Measurements from ENCODE around the gene SHCBP1. TPM values are rescaled to one million over a fixed set of nuclear protein-coding genes. Genes with fewer than 3 reads are reported as not detected.

SHCBP1 gene
- total RNA-seq, 1 experiment from 2014 or later = 22.2 TPM

DNA sequence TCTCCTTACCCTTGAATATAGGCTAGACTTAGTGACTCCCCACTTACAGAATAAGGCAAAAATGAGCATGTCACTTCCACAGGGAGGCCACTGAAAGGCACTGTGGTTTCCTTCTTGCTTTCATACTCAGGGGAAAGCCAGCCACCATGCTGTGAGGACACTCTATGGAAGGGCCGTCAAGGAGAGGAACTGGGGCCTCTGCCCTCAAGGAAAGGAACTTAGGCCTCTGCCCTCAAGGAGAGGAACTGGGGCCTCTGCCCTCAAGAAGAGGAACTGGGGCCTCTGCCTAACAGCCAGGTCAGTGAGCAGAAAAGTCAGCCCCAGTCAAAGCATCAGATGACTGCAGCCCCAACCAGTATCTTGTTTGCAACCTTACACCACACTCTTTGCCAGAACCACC lies 37.7 kb upstream of the SHCBP1 start:
- no peaks in the 10 kb centered on the region for H3K4me1 ChIP-seq (ENCODE audit: control insufficient read depth, insufficient read depth, low read length)
- intact Hi-C loops (cut with micrococcal nuclease; ENCODE audit: unreplicated experiment) (no loop called here), in situ Hi-C loops (cut with HindIII; ENCODE audit: low pct_unique_long_range_greater_than_20kb, low sequenced_read_pairs) (no loop called here)
- TF ChIP-seq, protein P1, sequence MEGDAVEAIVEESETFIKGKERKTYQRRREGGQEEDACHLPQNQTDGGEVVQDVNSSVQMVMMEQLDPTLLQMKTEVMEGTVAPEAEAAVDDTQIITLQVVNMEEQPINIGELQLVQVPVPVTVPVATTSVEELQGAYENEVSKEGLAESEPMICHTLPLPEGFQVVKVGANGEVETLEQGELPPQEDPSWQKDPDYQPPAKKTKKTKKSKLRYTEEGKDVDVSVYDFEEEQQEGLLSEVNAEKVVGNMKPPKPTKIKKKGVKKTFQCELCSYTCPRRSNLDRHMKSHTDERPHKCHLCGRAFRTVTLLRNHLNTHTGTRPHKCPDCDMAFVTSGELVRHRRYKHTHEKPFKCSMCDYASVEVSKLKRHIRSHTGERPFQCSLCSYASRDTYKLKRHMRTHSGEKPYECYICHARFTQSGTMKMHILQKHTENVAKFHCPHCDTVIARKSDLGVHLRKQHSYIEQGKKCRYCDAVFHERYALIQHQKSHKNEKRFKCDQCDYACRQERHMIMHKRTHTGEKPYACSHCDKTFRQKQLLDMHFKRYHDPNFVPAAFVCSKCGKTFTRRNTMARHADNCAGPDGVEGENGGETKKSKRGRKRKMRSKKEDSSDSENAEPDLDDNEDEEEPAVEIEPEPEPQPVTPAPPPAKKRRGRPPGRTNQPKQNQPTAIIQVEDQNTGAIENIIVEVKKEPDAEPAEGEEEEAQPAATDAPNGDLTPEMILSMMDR (IDR thresholded peaks at IDR 0.05) = no peak
- TF ChIP-seq SIN3A (IDR thresholded peaks at IDR 0.05; ENCODE audit: borderline replicate concordance, insufficient read depth, low read depth, low read length) (no peak), TCF7L2 (IDR thresholded peaks at IDR 0.05; ENCODE audit: low read depth, low read length) (no peak), POLR2AphosphoS5 (IDR thresholded peaks at IDR 0.05; ENCODE audit: low read depth, low read length) (no peak)
- TF ChIP-seq, protein P2, sequence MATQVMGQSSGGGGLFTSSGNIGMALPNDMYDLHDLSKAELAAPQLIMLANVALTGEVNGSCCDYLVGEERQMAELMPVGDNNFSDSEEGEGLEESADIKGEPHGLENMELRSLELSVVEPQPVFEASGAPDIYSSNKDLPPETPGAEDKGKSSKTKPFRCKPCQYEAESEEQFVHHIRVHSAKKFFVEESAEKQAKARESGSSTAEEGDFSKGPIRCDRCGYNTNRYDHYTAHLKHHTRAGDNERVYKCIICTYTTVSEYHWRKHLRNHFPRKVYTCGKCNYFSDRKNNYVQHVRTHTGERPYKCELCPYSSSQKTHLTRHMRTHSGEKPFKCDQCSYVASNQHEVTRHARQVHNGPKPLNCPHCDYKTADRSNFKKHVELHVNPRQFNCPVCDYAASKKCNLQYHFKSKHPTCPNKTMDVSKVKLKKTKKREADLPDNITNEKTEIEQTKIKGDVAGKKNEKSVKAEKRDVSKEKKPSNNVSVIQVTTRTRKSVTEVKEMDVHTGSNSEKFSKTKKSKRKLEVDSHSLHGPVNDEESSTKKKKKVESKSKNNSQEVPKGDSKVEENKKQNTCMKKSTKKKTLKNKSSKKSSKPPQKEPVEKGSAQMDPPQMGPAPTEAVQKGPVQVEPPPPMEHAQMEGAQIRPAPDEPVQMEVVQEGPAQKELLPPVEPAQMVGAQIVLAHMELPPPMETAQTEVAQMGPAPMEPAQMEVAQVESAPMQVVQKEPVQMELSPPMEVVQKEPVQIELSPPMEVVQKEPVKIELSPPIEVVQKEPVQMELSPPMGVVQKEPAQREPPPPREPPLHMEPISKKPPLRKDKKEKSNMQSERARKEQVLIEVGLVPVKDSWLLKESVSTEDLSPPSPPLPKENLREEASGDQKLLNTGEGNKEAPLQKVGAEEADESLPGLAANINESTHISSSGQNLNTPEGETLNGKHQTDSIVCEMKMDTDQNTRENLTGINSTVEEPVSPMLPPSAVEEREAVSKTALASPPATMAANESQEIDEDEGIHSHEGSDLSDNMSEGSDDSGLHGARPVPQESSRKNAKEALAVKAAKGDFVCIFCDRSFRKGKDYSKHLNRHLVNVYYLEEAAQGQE (IDR thresholded peaks at IDR 0.05; ENCODE audit: insufficient read depth in 1 of 2, low read depth in 2 of 2, low read length in 1 of 2) = no peak
- BruUV-seq (replicated peaks) = TSS peak; percentile 23
- H3K36me3 ChIP-seq (ENCODE audit: control insufficient read depth, insufficient read depth, low read length) = peaks cover 11% of the 10 kb centered on the region
- H3K27me3 ChIP-seq (ENCODE audit: control insufficient read depth, insufficient read depth, low read length) = no peaks in the 10 kb centered on the region
- H3K9me3 ChIP-seq (ENCODE audit: control insufficient read depth, insufficient read depth, low read depth, low read length) = no peaks in the 10 kb centered on the region
- no peak overlapping the region for H3K4me3 ChIP-seq (ENCODE audit: low read depth in 2 of 2, low read length in 2 of 2)
- ChIA-PET POLR2A (no interaction called here), CTCF (interaction anchor here (0.5 kb wide), 1 partner anchor 216 kb away, joined by 3 read pairs; no protein-coding TSS in a partner anchor)
- no peak overlapping the region for H3K27ac ChIP-seq (ENCODE audit: low read length)
- ATAC-seq (no peak), DNase-seq (ENCODE audit: low read depth, low spot score) (no peak)

DNA sequence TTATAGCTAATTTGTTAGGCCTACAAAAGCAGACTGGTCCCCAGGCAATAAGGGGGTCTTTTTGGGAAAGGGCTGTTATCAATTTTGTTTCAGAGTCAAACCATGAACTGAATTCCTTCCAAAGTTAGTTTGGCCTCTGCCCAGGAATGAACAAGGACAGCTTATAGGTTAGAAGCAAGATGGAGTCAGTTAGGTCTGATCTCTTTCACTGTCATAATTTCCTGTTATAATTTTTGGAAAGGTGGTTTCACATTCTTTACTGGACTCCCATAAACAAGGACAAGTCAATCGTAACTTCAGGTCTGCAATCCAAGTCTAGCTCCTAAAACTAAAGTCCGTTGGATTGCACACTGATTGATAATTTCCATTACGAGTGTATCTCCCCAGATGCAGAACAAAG lies 30.1 kb upstream of the SHCBP1 start:
- Histone ChIP-seq H3K4me3 (ENCODE audit: low read depth in 2 of 2, low read length in 2 of 2) (no peak overlapping the region), H3K36me3 (ENCODE audit: control insufficient read depth, insufficient read depth, low read length) (no peaks in the 10 kb centered on the region; the same call in 1 of the 2 replicates), H3K4me1 (ENCODE audit: control insufficient read depth, insufficient read depth, low read length) (no peaks in the 10 kb centered on the region), H3K27me3 (ENCODE audit: control insufficient read depth, insufficient read depth, low read length) (no peaks in the 10 kb centered on the region), H3K27ac (ENCODE audit: low read length) (no peak overlapping the region), H3K9me3 (ENCODE audit: control insufficient read depth, insufficient read depth, low read depth, low read length) (no peaks in the 10 kb centered on the region)
- POLR2A ChIA-PET = no interaction called here
- DNase-seq (ENCODE audit: low read depth, low spot score) (no peak), ATAC-seq (no peak)
- BruUV-seq (replicated peaks) = no TSS peak
- CTCF ChIA-PET = no interaction called here
- intact Hi-C loops (cut with micrococcal nuclease; ENCODE audit: unreplicated experiment) (no loop called here), in situ Hi-C loops (cut with HindIII; ENCODE audit: low pct_unique_long_range_greater_than_20kb, low sequenced_read_pairs) (no loop called here)
- no peak for TF ChIP-seq TCF7L2 (IDR thresholded peaks at IDR 0.05; ENCODE audit: low read depth, low read length)
- no peak for TF ChIP-seq SIN3A (IDR thresholded peaks at IDR 0.05; ENCODE audit: borderline replicate concordance, insufficient read depth, low read depth, low read length)
- TF ChIP-seq POLR2AphosphoS5 (IDR thresholded peaks at IDR 0.05; ENCODE audit: low read depth, low read length) = no peak
- TF ChIP-seq, protein P1 (IDR thresholded peaks at IDR 0.05) = no peak
- TF ChIP-seq, protein P2 (IDR thresholded peaks at IDR 0.05; ENCODE audit: insufficient read depth in 1 of 2, low read depth in 2 of 2, low read length in 1 of 2) = no peak

All from Panc1 (cell line).